Panc1 (cell line): ENCODE measurements around the gene BUB3. TPM values are rescaled to one million over a fixed set of nuclear protein-coding genes. Genes with fewer than 3 reads are reported as not detected.

Source experiments
- ATAC-seq: fragments of 200-7000 bp; cut with Tn5 transposase; 2 replicates; pipeline ENCODE4 v1.9.1; 2020; ENCODE audit warnings: mild to moderate bottlenecking, moderate library complexity
- BruUV-seq: library from RNA; stranded (reverse); fragments of 400-500 nt; replicated peaks from 2 replicates; lab custom pipeline; 2021; lab: Mats Ljungman, UMichigan
- CTCF ChIA-PET: fragments of 300-600 bp; sonication (Branson Sonifier 250); formaldehyde crosslinking; loops from one replicate; lab custom pipeline; 2022; ENCODE audit warnings: antibody characterized with exemption; lab: Charles Lee
- POLR2A ChIA-PET: fragments of 300-600 bp; sonication (Branson Sonifier 250); formaldehyde crosslinking; loops from one replicate; lab custom pipeline; 2022; ENCODE audit warnings: antibody characterized with exemption; lab: Charles Lee
- DNase-seq: peaks from one replicate; pipeline ENCODE4 v3.0.0-alpha.2; 2010; ENCODE audit warnings: low read depth, low spot score
- H3K27ac ChIP-seq: 2 replicates; pipeline ENCODE4 v1.5.1; 2011; ENCODE audit warnings: mild to moderate bottlenecking, low read length, inconsistent platforms
- H3K27me3 ChIP-seq: fragments of 200-500 bp; sonication (Bioruptor generic); 2 replicates; pipeline ENCODE4 v1.6.0; 2014; ENCODE audit warnings: low read length, inconsistent platforms; ENCODE audit not compliant: control insufficient read depth, insufficient read depth
- H3K36me3 ChIP-seq: fragments of 200-500 bp; sonication (Bioruptor generic); 2 replicates; pipeline ENCODE4 v1.5.1; 2014; ENCODE audit warnings: inconsistent platforms, mild to moderate bottlenecking, low read length, moderate library complexity; ENCODE audit not compliant: control insufficient read depth, insufficient read depth
- H3K4me1 ChIP-seq: 2 replicates; pipeline ENCODE4 v1.5.1; 2011; ENCODE audit warnings: inconsistent platforms, mild to moderate bottlenecking, low read length, moderate library complexity; ENCODE audit not compliant: control insufficient read depth, insufficient read depth
- H3K4me3 ChIP-seq, 2 experiments: 2 replicates each; pipeline ENCODE4 v1.5.1; 2011 to 2012; ENCODE audit warnings: low read depth in 2 of 2, low read length in 2 of 2, mild to moderate bottlenecking in 2 of 2, inconsistent platforms in 1 of 2, moderate library complexity in 1 of 2
- H3K9me3 ChIP-seq: fragments of 200-500 bp; sonication (Bioruptor generic); 2 replicates; pipeline ENCODE4 v1.5.1; 2014; ENCODE audit warnings: low read depth, mild to moderate bottlenecking, inconsistent platforms, low read length, moderate library complexity; ENCODE audit not compliant: control insufficient read depth, insufficient read depth
- CTCF ChIP-seq: fragments of 450-650 bp; IDR thresholded peaks from 2 replicates; pipeline ENCODE4 v1.5.1; 2017; ENCODE audit warnings: mild to moderate bottlenecking
- POLR2AphosphoS5 ChIP-seq: IDR thresholded peaks from 2 replicates; pipeline ENCODE4 v1.6.1; 2012; ENCODE audit warnings: mild to moderate bottlenecking, low read depth, low read length, moderate library complexity
- SIN3A ChIP-seq: IDR thresholded peaks from 2 replicates; pipeline ENCODE4 v1.6.1; 2012; ENCODE audit warnings: low read depth, mild to moderate bottlenecking, low read length, moderate library complexity, borderline replicate concordance; ENCODE audit not compliant: insufficient read depth
- TCF7L2 ChIP-seq: IDR thresholded peaks from 2 replicates; pipeline ENCODE4 v1.6.1; 2011; ENCODE audit warnings: mild to moderate bottlenecking, low read depth, low read length, inconsistent platforms
- in situ Hi-C: cut with HindIII; loops from 2 replicates; pipeline ENCODE4 v1.10.0; 2016; ENCODE audit warnings: low sequenced_read_pairs, low pct_unique_long_range_greater_than_20kb
- intact Hi-C: fragments of 100-400 bp; cut with micrococcal nuclease; formaldehyde crosslinking; loops from one replicate; pipeline ENCODE4 v1.10.0; 2022; ENCODE audit not compliant: unreplicated experiment
- total RNA-seq: library from RNA; stranded (reverse); gene quantifications from one replicate; pipeline ENCODE4 v1.2.1, GENCODE V29; 2021; ENCODE audit not compliant: unreplicated experiment
- TF ChIP-seq, protein P1 (sequence below), 2 experiments: IDR thresholded peaks; 2 replicates each; pipeline ENCODE4 v1.6.1; 2011 to 2012; ENCODE audit warnings: low read depth in 2 of 2, control low read depth in 1 of 2, low read length in 1 of 2, mild to moderate bottlenecking in 1 of 2, moderate library complexity in 1 of 2; ENCODE audit not compliant: insufficient read depth in 1 of 2

The BUB3 gene
- total RNA-seq, 1 experiment from 2014 or later = 237 TPM

GRCh38 chr10:123187781-123188180 is 33.6 kb downstream of the BUB3 start:
- Histone ChIP-seq H3K27me3 (no peaks in the 10 kb centered on the region), H3K9me3 (peaks cover 11% of the 10 kb centered on the region; the same call in 1 of the 2 replicates), H3K36me3 (no peaks in the 10 kb centered on the region), H3K4me1 (no peaks in the 10 kb centered on the region), H3K27ac (no peak overlapping the region), H3K4me3 (no peak overlapping the region)
- POLR2A ChIA-PET = no interaction called here
- in situ Hi-C loops = no loop called here
- no TSS peak for BruUV-seq
- intact Hi-C loops = no loop called here
- ATAC-seq (no peak), DNase-seq (no peak)
- no peak for TF ChIP-seq CTCF
- TF ChIP-seq POLR2AphosphoS5 = no peak
- no peak for TF ChIP-seq SIN3A
- TF ChIP-seq TCF7L2 = no peak
- TF ChIP-seq, protein P1, sequence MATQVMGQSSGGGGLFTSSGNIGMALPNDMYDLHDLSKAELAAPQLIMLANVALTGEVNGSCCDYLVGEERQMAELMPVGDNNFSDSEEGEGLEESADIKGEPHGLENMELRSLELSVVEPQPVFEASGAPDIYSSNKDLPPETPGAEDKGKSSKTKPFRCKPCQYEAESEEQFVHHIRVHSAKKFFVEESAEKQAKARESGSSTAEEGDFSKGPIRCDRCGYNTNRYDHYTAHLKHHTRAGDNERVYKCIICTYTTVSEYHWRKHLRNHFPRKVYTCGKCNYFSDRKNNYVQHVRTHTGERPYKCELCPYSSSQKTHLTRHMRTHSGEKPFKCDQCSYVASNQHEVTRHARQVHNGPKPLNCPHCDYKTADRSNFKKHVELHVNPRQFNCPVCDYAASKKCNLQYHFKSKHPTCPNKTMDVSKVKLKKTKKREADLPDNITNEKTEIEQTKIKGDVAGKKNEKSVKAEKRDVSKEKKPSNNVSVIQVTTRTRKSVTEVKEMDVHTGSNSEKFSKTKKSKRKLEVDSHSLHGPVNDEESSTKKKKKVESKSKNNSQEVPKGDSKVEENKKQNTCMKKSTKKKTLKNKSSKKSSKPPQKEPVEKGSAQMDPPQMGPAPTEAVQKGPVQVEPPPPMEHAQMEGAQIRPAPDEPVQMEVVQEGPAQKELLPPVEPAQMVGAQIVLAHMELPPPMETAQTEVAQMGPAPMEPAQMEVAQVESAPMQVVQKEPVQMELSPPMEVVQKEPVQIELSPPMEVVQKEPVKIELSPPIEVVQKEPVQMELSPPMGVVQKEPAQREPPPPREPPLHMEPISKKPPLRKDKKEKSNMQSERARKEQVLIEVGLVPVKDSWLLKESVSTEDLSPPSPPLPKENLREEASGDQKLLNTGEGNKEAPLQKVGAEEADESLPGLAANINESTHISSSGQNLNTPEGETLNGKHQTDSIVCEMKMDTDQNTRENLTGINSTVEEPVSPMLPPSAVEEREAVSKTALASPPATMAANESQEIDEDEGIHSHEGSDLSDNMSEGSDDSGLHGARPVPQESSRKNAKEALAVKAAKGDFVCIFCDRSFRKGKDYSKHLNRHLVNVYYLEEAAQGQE (IDR thresholded peaks at IDR 0.05; ENCODE audit: insufficient read depth in 1 of 2, low read depth in 2 of 2, low read length in 1 of 2) = no peak
- CTCF ChIA-PET = no interaction called here

- no peak overlapping the region for H3K4me3 ChIP-seq
- no TSS peak for BruUV-seq
- no peaks in the 10 kb centered on the region for H3K4me1 ChIP-seq
- no peak overlapping the region for H3K27ac ChIP-seq
- in situ Hi-C loops (no loop called here), intact Hi-C loops (no loop called here)
- H3K27me3 ChIP-seq = no peaks in the 10 kb centered on the region
- ATAC-seq (no peak), DNase-seq (no peak)
- no peaks in the 10 kb centered on the region for H3K9me3 ChIP-seq
- TF ChIP-seq TCF7L2 (no peak), CTCF (no peak), SIN3A (no peak), POLR2AphosphoS5 (no peak)
- TF ChIP-seq, protein P1 (IDR thresholded peaks at IDR 0.05; ENCODE audit: insufficient read depth in 1 of 2, low read depth in 2 of 2, low read length in 1 of 2) = no peak
- CTCF ChIA-PET = interaction anchor here (0.6 kb wide), 1 partner anchor 17 kb away, joined by 3 read pairs; no protein-coding TSS in a partner anchor
- POLR2A ChIA-PET = no interaction called here
- H3K36me3 ChIP-seq = no peaks in the 10 kb centered on the region
Measured at GRCh38 chr10:123191886-123192285, 37.7 kb downstream of the BUB3 start.
